ENCODE data around the gene NDUFA5. TPM values are rescaled to one million over a fixed set of nuclear protein-coding genes. Genes with fewer than 3 reads are reported as not detected.
"Not testable (repeated sequence)": the region's sequence is repeated elsewhere in the genome, so short reads cannot be mapped to it uniquely, and the experiment has no call there.

Gene NDUFA5
- total RNA-seq, 4 donors from 2014 or later: 70.7 to 109 (median 79.7) TPM

GRCh38 chr7:123528265-123528664, 29.4 kb downstream of the NDUFA5 start:
- Histone ChIP-seq H3K4me3 (no peak overlapping the region), H3K27me3 (no peaks in the 10 kb centered on the region), H3K9me3 (no peaks in the 10 kb centered on the region), H3K27ac (replicated peaks in 1 of 4) (no peak overlapping the region), H3K36me3 (no peaks in the 10 kb centered on the region), H3K4me1 (peaks cover 0 to 6% (median 3%) of the 10 kb centered on the region in 4 donors)
- 95% methylated on average over 5 of the region's 5 CpGs for WGBS
- no peak for DNase-seq (ENCODE audit: extremely low spot score)
- TF ChIP-seq CTCF (IDR thresholded peaks at IDR 0.05) (no peak), POLR2A (IDR thresholded peaks at IDR 0.05; ENCODE audit: low read depth) (no peak), EP300 (IDR thresholded peaks at IDR 0.05) (no peak), POLR2AphosphoS5 (IDR thresholded peaks at IDR 0.05) (no peak)
- intact Hi-C loops (cut with DNase I): no loop called here

GRCh38 chr7:123527712-123528225, 29.8 kb downstream of the NDUFA5 start:
- H3K9me3 ChIP-seq; intact Hi-C loops (cut with DNase I); H3K27me3 ChIP-seq; DNase-seq (ENCODE audit: extremely low spot score); H3K4me3 ChIP-seq; H3K4me1 ChIP-seq; H3K27ac ChIP-seq (replicated peaks in 1 of 4); H3K36me3 ChIP-seq: not testable (repeated sequence)
- 93% methylated on average over 21 of the region's 24 CpGs for WGBS

- H3K4me1 ChIP-seq; H3K27me3 ChIP-seq; DNase-seq (ENCODE audit: extremely low spot score); H3K27ac ChIP-seq (replicated peaks in 1 of 4); H3K4me3 ChIP-seq; H3K9me3 ChIP-seq; H3K36me3 ChIP-seq; intact Hi-C loops (cut with DNase I): not testable (repeated sequence)
- 98% methylated on average over 6 of the region's 7 CpGs for WGBS
Measured at GRCh38 chr7:123526533-123526932, 31.1 kb downstream of the NDUFA5 start.

- H3K27ac ChIP-seq (replicated peaks in 1 of 4): no peak overlapping the region
Measured at GRCh38 chr7:123522066-123522465, 35.6 kb downstream of the NDUFA5 start.

GRCh38 chr7:123505221-123505620, 52.4 kb downstream of the NDUFA5 start:
- no peaks in the 10 kb centered on the region for H3K36me3 ChIP-seq
- H3K4me1 ChIP-seq: no peaks in the 10 kb centered on the region
- no peaks in the 10 kb centered on the region for H3K27me3 ChIP-seq
- intact Hi-C loops (cut with DNase I): no loop called here
- DNase-seq (ENCODE audit: extremely low spot score): no peak
- H3K27ac ChIP-seq (replicated peaks in 1 of 4): no peak overlapping the region
- TF ChIP-seq CTCF (IDR thresholded peaks at IDR 0.05) (no peak), POLR2A (IDR thresholded peaks at IDR 0.05; ENCODE audit: low read depth) (no peak), EP300 (IDR thresholded peaks at IDR 0.05) (no peak), POLR2AphosphoS5 (IDR thresholded peaks at IDR 0.05) (no peak)
- peaks cover 0 to 3% (median 0%) of the 10 kb centered on the region in 4 donors for H3K9me3 ChIP-seq
- WGBS: 82% methylated on average over 2 of the region's 2 CpGs
- no peak overlapping the region for H3K4me3 ChIP-seq

More at GRCh38 chr7:123522066-123522465, 35.6 kb downstream of the NDUFA5 start:
- Histone ChIP-seq H3K27me3 (no peaks in the 10 kb centered on the region), H3K4me1 (no peaks in the 10 kb centered on the region), H3K36me3 (no peaks in the 10 kb centered on the region), H3K9me3 (no peaks in the 10 kb centered on the region), H3K4me3 (no peak overlapping the region)
- TF ChIP-seq CTCF (IDR thresholded peaks at IDR 0.05) (no peak), EP300 (IDR thresholded peaks at IDR 0.05) (no peak), POLR2A (IDR thresholded peaks at IDR 0.05; ENCODE audit: low read depth) (no peak), POLR2AphosphoS5 (IDR thresholded peaks at IDR 0.05) (no peak)
- WGBS: 92% methylated on average over 2 of the region's 2 CpGs
- DNase-seq (ENCODE audit: extremely low spot score): no peak
- intact Hi-C loops (cut with DNase I): no loop called here

- DNase-seq (ENCODE audit: extremely low spot score): no peak
- Histone ChIP-seq H3K27me3 (no peaks in the 10 kb centered on the region), H3K4me1 (no peaks in the 10 kb centered on the region), H3K36me3 (no peaks in the 10 kb centered on the region), H3K4me3 (no peak overlapping the region), H3K9me3 (peaks cover 0 to 3% (median 0%) of the 10 kb centered on the region in 4 donors), H3K27ac (replicated peaks in 1 of 4) (no peak overlapping the region)
- intact Hi-C loops (cut with DNase I): no loop called here
- no peak for TF ChIP-seq CTCF (IDR thresholded peaks at IDR 0.05)
- no peak for TF ChIP-seq EP300 (IDR thresholded peaks at IDR 0.05)
- no peak for TF ChIP-seq POLR2AphosphoS5 (IDR thresholded peaks at IDR 0.05)
- TF ChIP-seq POLR2A (IDR thresholded peaks at IDR 0.05; ENCODE audit: low read depth): no peak
- 89% methylated on average over 5 of the region's 5 CpGs for WGBS
Measured at GRCh38 chr7:123502201-123502600, 55.4 kb downstream of the NDUFA5 start.
